RWPE2 (cell line): ENCODE results near the gene ABCA13.

Source experiments
- ATAC-seq: fragments of 200-7000 bp; cut with Tn5 transposase; 3 replicates; pipeline ENCODE4 v1.9.1; 2021; ENCODE audit warnings: low read depth
- DNase-seq: peaks from one replicate; pipeline ENCODE4 v3.0.0-alpha.2; 2020; ENCODE audit warnings: low spot score
- H3K27ac ChIP-seq: fragments of 450-650 bp; 2 replicates; pipeline ENCODE4 v1.5.1; 2017; ENCODE audit warnings: mild to moderate bottlenecking; ENCODE audit not compliant: poor library complexity, severe bottlenecking
- H3K27me3 ChIP-seq: fragments of 250-450 bp; sonication (Bioruptor Pico); 2 replicates; pipeline ENCODE4 v1.5.1; 2021; ENCODE audit warnings: mild to moderate bottlenecking, moderate library complexity; ENCODE audit not compliant: insufficient read depth, poor library complexity, severe bottlenecking
- H3K36me3 ChIP-seq: fragments of 250-450 bp; sonication (Bioruptor Pico); 2 replicates; pipeline ENCODE4 v1.5.1; 2020; ENCODE audit warnings: low read depth, mild to moderate bottlenecking, moderate library complexity
- H3K4me1 ChIP-seq: fragments of 250-450 bp; sonication (Bioruptor Pico); 2 replicates; pipeline ENCODE4 v1.5.1; 2021; ENCODE audit warnings: mild to moderate bottlenecking, moderate library complexity; ENCODE audit not compliant: insufficient read depth, poor library complexity, severe bottlenecking
- H3K4me3 ChIP-seq: fragments of 250-450 bp; sonication (Bioruptor Pico); 2 replicates; pipeline ENCODE4 v1.5.1; 2021; ENCODE audit warnings: mild to moderate bottlenecking, moderate library complexity; ENCODE audit not compliant: severe bottlenecking
- H3K9me3 ChIP-seq: fragments of 250-450 bp; sonication (Bioruptor Pico); 2 replicates; pipeline ENCODE4 v1.5.1; 2021; ENCODE audit warnings: mild to moderate bottlenecking, moderate library complexity; ENCODE audit not compliant: severe bottlenecking
- CTCF ChIP-seq: fragments of 450-650 bp; IDR thresholded peaks from one replicate; pipeline ENCODE4 v1.5.1; 2017; ENCODE audit warnings: mild to moderate bottlenecking, moderate library complexity; ENCODE audit not compliant: poor library complexity, severe bottlenecking

ABCA13 gene

DNA sequence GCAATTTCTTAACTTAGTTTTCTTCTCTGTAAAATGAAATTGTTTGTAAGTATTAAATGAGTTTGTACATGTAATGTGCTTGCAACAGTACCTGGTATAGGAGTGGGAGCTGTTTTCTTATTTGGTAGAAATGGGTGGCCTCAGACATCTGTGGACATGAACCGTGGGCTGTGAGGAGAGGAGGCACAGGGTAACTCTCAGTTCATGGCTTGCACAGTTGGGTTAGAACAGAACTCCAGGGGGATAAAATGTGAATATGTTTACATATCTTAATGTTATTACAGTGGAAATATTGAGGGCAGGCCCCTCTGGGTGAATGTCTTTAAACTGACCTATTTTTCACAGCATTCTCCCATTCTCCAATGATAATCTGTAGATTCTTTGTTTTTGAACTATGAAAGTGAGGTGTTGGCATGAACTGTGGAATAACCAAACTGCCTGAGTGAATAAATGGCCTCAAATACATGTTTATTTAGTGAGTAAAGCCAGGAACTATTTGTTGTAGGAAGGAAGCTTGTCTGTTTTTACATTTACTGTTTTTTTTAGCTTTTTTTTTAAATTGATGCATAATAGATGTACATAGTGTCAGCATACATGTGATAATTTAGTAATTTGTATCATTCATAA lies 2.6 kb downstream of the ABCA13 start:
- no peak for TF ChIP-seq CTCF
- H3K4me3 ChIP-seq, result no peak overlapping the region
- no peak overlapping the region for H3K27ac ChIP-seq
- no peaks in the 10 kb centered on the region for H3K9me3 ChIP-seq
- H3K36me3 ChIP-seq, result no peaks in the 10 kb centered on the region
- ATAC-seq (peak; percentile 63), DNase-seq (no peak)
- no peaks in the 10 kb centered on the region for H3K27me3 ChIP-seq
- H3K4me1 ChIP-seq, result peaks cover 13% of the 10 kb centered on the region

- no peaks in the 10 kb centered on the region for H3K27me3 ChIP-seq
- DNase-seq, result no peak
- ATAC-seq, result no peak
- H3K4me1 ChIP-seq, result peaks cover 13% of the 10 kb centered on the region
- TF ChIP-seq CTCF, result no peak
- no peaks in the 10 kb centered on the region for H3K36me3 ChIP-seq
- no peak overlapping the region for H3K4me3 ChIP-seq
- H3K27ac ChIP-seq, result no peak overlapping the region
- no peaks in the 10 kb centered on the region for H3K9me3 ChIP-seq
These were observed 3.8 kb downstream of the ABCA13 start for GRCh38 chr7:48175019-48175418.

GRCh38 chr7:48176356-48176893 lies 5.2 kb downstream of the ABCA13 start:
- H3K36me3 ChIP-seq, result no peaks in the 10 kb centered on the region
- H3K27ac ChIP-seq, result no peak overlapping the region
- H3K9me3 ChIP-seq, result no peaks in the 10 kb centered on the region
- no peaks in the 10 kb centered on the region for H3K27me3 ChIP-seq
- no peak overlapping the region for H3K4me3 ChIP-seq
- ATAC-seq, result no peak
- no peak for TF ChIP-seq CTCF
- DNase-seq, result no peak
- H3K4me1 ChIP-seq, result peaks cover 12% of the 10 kb centered on the region

GRCh38 chr7:48177271-48177670 lies 6.0 kb downstream of the ABCA13 start:
- Histone ChIP-seq H3K27me3 (no peaks in the 10 kb centered on the region), H3K27ac (no peak overlapping the region), H3K36me3 (no peaks in the 10 kb centered on the region), H3K4me1 (peaks cover 9% of the 10 kb centered on the region), H3K4me3 (no peak overlapping the region), H3K9me3 (no peaks in the 10 kb centered on the region)
- ATAC-seq (no peak), DNase-seq (no peak)
- TF ChIP-seq CTCF, result no peak

DNA sequence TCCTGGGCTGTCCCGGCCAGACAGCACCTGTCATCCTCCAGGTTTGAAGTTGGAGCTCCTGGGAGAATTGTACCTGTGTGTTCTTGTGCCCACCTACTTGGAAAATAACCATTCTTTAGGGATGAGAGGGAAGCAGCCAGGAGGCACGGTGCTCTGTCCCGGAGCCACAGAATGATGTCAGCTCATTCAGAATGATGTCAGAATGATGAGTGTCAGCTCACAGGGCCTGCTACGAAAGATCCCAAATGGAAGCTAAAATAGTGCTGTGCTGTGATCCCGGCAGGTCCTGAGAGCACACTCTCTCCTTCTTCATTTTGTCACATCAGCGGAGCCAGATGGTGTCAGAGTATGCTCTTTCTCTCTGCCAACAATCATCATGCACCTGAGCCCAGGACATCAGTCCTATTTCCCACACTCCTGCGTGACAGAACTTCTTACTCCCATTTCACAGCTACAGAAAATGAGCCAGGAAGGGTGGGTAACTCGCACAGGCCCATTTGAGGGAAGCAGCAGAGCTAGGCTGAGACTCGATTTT lies 8.3 kb downstream of the ABCA13 start:
- Histone ChIP-seq H3K27ac (no peak overlapping the region), H3K27me3 (no peaks in the 10 kb centered on the region), H3K9me3 (no peaks in the 10 kb centered on the region), H3K4me3 (no peak overlapping the region), H3K4me1 (peaks cover 4% of the 10 kb centered on the region), H3K36me3 (no peaks in the 10 kb centered on the region)
- DNase-seq (no peak), ATAC-seq (no peak)
- TF ChIP-seq CTCF, result no peak
